SK-N-SH (cell line): ENCODE data around the gene APC2.

Experiments used
- CHD2 ChIP-seq: fragments of 150-350 bp; IDR thresholded peaks from 2 replicates; pipeline ENCODE4 v1.6.1; 2018; ENCODE audit warnings: low read length; ENCODE audit not compliant: partially characterized antibody
- NFIC ChIP-seq: IDR thresholded peaks from 2 replicates; pipeline ENCODE4 v1.4.0; 2012; ENCODE audit warnings: borderline replicate concordance
- SMC3 ChIP-seq: IDR thresholded peaks from 2 replicates; pipeline ENCODE4 v1.6.1; 2012; ENCODE audit warnings: low read depth, low read length, improper control_type of control experiment
- TAF1 ChIP-seq: IDR thresholded peaks from 2 replicates; pipeline ENCODE4 v1.6.1; 2012; ENCODE audit warnings: low read depth, mild to moderate bottlenecking, low read length, moderate library complexity, borderline replicate concordance
- TEAD4 ChIP-seq: IDR thresholded peaks from 2 replicates; pipeline ENCODE4 v1.4.0; 2012; ENCODE audit warnings: mild to moderate bottlenecking, borderline replicate concordance; ENCODE audit not compliant: insufficient read depth
- TF ChIP-seq, protein P1 (sequence below): fragments of 150-350 bp; IDR thresholded peaks from 2 replicates; pipeline ENCODE4 v1.6.1; 2017; ENCODE audit warnings: antibody characterized with exemption, low read length, low read depth, borderline replicate concordance
- TF ChIP-seq, protein P2 (sequence below): fragments of 200-600 bp; sonication (generic); IDR thresholded peaks from 2 replicates; pipeline ENCODE4 v1.6.1; 2017; ENCODE audit warnings: antibody characterized with exemption, mild to moderate bottlenecking, moderate library complexity

DNA sequence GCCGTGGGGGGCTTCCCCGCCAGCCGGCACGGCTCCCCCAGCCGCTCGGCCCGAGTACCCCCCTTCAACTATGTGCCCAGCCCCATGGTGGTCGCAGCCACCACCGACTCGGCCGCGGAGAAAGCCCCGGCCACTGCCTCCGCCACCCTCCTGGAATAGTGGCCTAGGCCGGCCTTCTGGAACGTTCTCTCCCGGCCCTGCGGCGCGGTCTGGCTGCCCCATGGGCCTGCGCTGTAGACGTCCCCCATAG lies 20.1 kb downstream of the APC2 start:
- TF ChIP-seq, protein P1, sequence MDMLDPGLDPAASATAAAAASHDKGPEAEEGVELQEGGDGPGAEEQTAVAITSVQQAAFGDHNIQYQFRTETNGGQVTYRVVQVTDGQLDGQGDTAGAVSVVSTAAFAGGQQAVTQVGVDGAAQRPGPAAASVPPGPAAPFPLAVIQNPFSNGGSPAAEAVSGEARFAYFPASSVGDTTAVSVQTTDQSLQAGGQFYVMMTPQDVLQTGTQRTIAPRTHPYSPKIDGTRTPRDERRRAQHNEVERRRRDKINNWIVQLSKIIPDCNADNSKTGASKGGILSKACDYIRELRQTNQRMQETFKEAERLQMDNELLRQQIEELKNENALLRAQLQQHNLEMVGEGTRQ = no peak
- TF ChIP-seq, protein P2, sequence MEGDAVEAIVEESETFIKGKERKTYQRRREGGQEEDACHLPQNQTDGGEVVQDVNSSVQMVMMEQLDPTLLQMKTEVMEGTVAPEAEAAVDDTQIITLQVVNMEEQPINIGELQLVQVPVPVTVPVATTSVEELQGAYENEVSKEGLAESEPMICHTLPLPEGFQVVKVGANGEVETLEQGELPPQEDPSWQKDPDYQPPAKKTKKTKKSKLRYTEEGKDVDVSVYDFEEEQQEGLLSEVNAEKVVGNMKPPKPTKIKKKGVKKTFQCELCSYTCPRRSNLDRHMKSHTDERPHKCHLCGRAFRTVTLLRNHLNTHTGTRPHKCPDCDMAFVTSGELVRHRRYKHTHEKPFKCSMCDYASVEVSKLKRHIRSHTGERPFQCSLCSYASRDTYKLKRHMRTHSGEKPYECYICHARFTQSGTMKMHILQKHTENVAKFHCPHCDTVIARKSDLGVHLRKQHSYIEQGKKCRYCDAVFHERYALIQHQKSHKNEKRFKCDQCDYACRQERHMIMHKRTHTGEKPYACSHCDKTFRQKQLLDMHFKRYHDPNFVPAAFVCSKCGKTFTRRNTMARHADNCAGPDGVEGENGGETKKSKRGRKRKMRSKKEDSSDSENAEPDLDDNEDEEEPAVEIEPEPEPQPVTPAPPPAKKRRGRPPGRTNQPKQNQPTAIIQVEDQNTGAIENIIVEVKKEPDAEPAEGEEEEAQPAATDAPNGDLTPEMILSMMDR = no peak
- TF ChIP-seq CHD2 (no peak), TAF1 (no peak), TEAD4 (no peak), NFIC (no peak), SMC3 (no peak)
